Effector memory CD8-positive, alpha-beta T cell (primary cell): ENCODE measurements around the gene MRPL2.
A peak's percentile ranks its signal among the peaks of the same experiment; 100 is the strongest.

Source experiments
- ATAC-seq: fragments of 150-1000 bp; cut with Tn5 transposase; replicated peaks from 2 replicates; pipeline ENCODE4 v1.10.0; 2021; ENCODE audit warnings: mild to moderate bottlenecking, moderate library complexity
- DNase-seq, 3 experiments: peaks; one replicate each; pipeline ENCODE4 v3.0.0; 2021
- H3K27ac Mint-ChIP-seq, 2 donors: one replicate each; pipeline ENCODE4 v1.8.0; 2022; ENCODE audit warnings: mild to moderate bottlenecking in 2 of 2, mixed read lengths in 2 of 2, moderate library complexity in 2 of 2
- H3K27me3 Mint-ChIP-seq, 2 donors: one replicate each; pipeline ENCODE4 v1.8.0; 2022; ENCODE audit warnings: mixed read lengths in 2 of 2
- H3K36me3 Mint-ChIP-seq: one replicate; pipeline ENCODE4 v1.8.0; 2022; ENCODE audit warnings: mild to moderate bottlenecking, moderate library complexity, mixed read lengths; ENCODE audit not compliant: insufficient read depth
- H3K4me1 Mint-ChIP-seq, 2 donors: one replicate each; pipeline ENCODE4 v1.8.0; 2022; ENCODE audit warnings: low read depth in 2 of 2, mixed read lengths in 2 of 2
- H3K4me3 Mint-ChIP-seq, 2 donors: one replicate each; pipeline ENCODE4 v1.8.0; 2022; ENCODE audit warnings: mild to moderate bottlenecking in 2 of 2, mixed read lengths in 2 of 2, moderate library complexity in 2 of 2
- H3K9me3 Mint-ChIP-seq, 2 donors: one replicate each; pipeline ENCODE4 v1.8.0; 2022; ENCODE audit warnings: mixed read lengths in 2 of 2

Gene MRPL2

GRCh38 chr6:43035495-43036194 lies 23.6 kb downstream of the MRPL2 start:
- no peaks in the 10 kb centered on the region for H3K27me3 Mint-ChIP-seq
- H3K27ac Mint-ChIP-seq: peak overlapping the region in 1 of 2 donors; percentile 68
- DNase-seq (no peak), ATAC-seq (no peak)
- H3K9me3 Mint-ChIP-seq: no peaks in the 10 kb centered on the region
- peaks cover 0 to 3% of the 10 kb centered on the region in 2 donors for H3K4me1 Mint-ChIP-seq
- H3K4me3 Mint-ChIP-seq: no peak overlapping the region
- peaks cover 36% of the 10 kb centered on the region for H3K36me3 Mint-ChIP-seq

GRCh38 chr6:43034190-43034525 lies 25.1 kb downstream of the MRPL2 start:
- Mint-ChIP-seq H3K27me3 (no peaks in the 10 kb centered on the region), H3K9me3 (no peaks in the 10 kb centered on the region), H3K27ac (peak overlapping the region; percentile 58 to 89), H3K4me1 (peaks cover 0 to 3% of the 10 kb centered on the region in 2 donors), H3K4me3 (no peak overlapping the region), H3K36me3 (peaks cover 40% of the 10 kb centered on the region)
- DNase-seq: no peak
- ATAC-seq: no peak

GRCh38 chr6:43033496-43034189 lies 25.6 kb downstream of the MRPL2 start:
- no peak for ATAC-seq
- no peak overlapping the region for H3K4me3 Mint-ChIP-seq
- H3K4me1 Mint-ChIP-seq: peaks cover 0 to 3% of the 10 kb centered on the region in 2 donors
- no peak for DNase-seq
- H3K9me3 Mint-ChIP-seq: no peaks in the 10 kb centered on the region
- no peaks in the 10 kb centered on the region for H3K27me3 Mint-ChIP-seq
- H3K36me3 Mint-ChIP-seq: peaks cover 45% of the 10 kb centered on the region
- H3K27ac Mint-ChIP-seq: peak overlapping the region; percentile 58 to 89

- Mint-ChIP-seq H3K4me3 (no peak overlapping the region), H3K27ac (peak overlapping the region; percentile 85 to 89), H3K4me1 (peaks cover 0 to 7% of the 10 kb centered on the region in 2 donors), H3K36me3 (peaks cover 55% of the 10 kb centered on the region), H3K9me3 (no peaks in the 10 kb centered on the region), H3K27me3 (no peaks in the 10 kb centered on the region)
- ATAC-seq (no peak), DNase-seq (no peak)
These were observed 26.9 kb downstream of the MRPL2 start for GRCh38 chr6:43032326-43032725.

- H3K36me3 Mint-ChIP-seq: peaks cover 74% of the 10 kb centered on the region
- no peak for DNase-seq
- peaks cover 6 to 10% of the 10 kb centered on the region in 2 donors for H3K4me1 Mint-ChIP-seq
- H3K4me3 Mint-ChIP-seq: no peak overlapping the region
- ATAC-seq: no peak
- H3K9me3 Mint-ChIP-seq: no peaks in the 10 kb centered on the region
- no peaks in the 10 kb centered on the region for H3K27me3 Mint-ChIP-seq
- no peak overlapping the region for H3K27ac Mint-ChIP-seq
These were observed 30.1 kb downstream of the MRPL2 start for GRCh38 chr6:43029120-43029519.

GRCh38 chr6:43026365-43026764 lies 32.9 kb downstream of the MRPL2 start:
- H3K27ac Mint-ChIP-seq: peak overlapping the region in 1 of 2 donors; percentile 80
- no peaks in the 10 kb centered on the region for H3K27me3 Mint-ChIP-seq
- H3K4me3 Mint-ChIP-seq: no peak overlapping the region
- H3K36me3 Mint-ChIP-seq: peaks cover 75% of the 10 kb centered on the region
- ATAC-seq (no peak), DNase-seq (no peak)
- H3K9me3 Mint-ChIP-seq: no peaks in the 10 kb centered on the region
- H3K4me1 Mint-ChIP-seq: peaks cover 12 to 16% of the 10 kb centered on the region in 2 donors

- DNase-seq: no peak
- H3K9me3 Mint-ChIP-seq: no peaks in the 10 kb centered on the region
- H3K4me3 Mint-ChIP-seq: no peak overlapping the region
- peaks cover 61% of the 10 kb centered on the region for H3K36me3 Mint-ChIP-seq
- ATAC-seq: no peak
- H3K27me3 Mint-ChIP-seq: no peaks in the 10 kb centered on the region
- H3K4me1 Mint-ChIP-seq: peaks cover 16 to 22% of the 10 kb centered on the region in 2 donors
- H3K27ac Mint-ChIP-seq: peak overlapping the region; percentile 53 to 71
These were observed 34.8 kb downstream of the MRPL2 start for GRCh38 chr6:43024436-43024835.

GRCh38 chr6:43021270-43022047 lies 37.8 kb downstream of the MRPL2 start, which contains the start of gene RRP36:
Gene RRP36 (plus strand): TSS chr6:43021623. CDS start chr6:43021655, 32 bp downstream.
- Mint-ChIP-seq H3K4me3 (peak within 1 kb of the TSS; percentile 90 to 97), H3K27ac (peak within 1 kb of the TSS; percentile 83 to 90), H3K27me3 (no peaks in the 10 kb centered on the region), H3K36me3 (peaks cover 48% of the 10 kb centered on the region), H3K4me1 (peaks cover 21 to 31% of the 10 kb centered on the region in 2 donors), H3K9me3 (no peaks in the 10 kb centered on the region)
- peak; percentile 82 for ATAC-seq
- peak; percentile 31 to 40 (median 38) for DNase-seq

- H3K36me3 Mint-ChIP-seq: peaks cover 44% of the 10 kb centered on the region
These were observed 38.4 kb downstream of the MRPL2 start for GRCh38 chr6:43020847-43021246.

GRCh38 chr6:43020052-43020705 lies 39.1 kb downstream of the MRPL2 start:
- H3K36me3 Mint-ChIP-seq: peaks cover 37% of the 10 kb centered on the region
- peak overlapping the region; percentile 83 to 90 for H3K27ac Mint-ChIP-seq
- H3K4me3 Mint-ChIP-seq: peak overlapping the region; percentile 28 to 42
- DNase-seq (no peak), ATAC-seq (no peak)
- peaks cover 27 to 38% of the 10 kb centered on the region in 2 donors for H3K4me1 Mint-ChIP-seq
- H3K27me3 Mint-ChIP-seq: no peaks in the 10 kb centered on the region
- no peaks in the 10 kb centered on the region for H3K9me3 Mint-ChIP-seq

More at GRCh38 chr6:43020847-43021246, 38.4 kb downstream of the MRPL2 start:
- ATAC-seq (no peak), DNase-seq (no peak)
- Mint-ChIP-seq H3K27ac (peak overlapping the region; percentile 83 to 90), H3K4me1 (peaks cover 27 to 37% of the 10 kb centered on the region in 2 donors), H3K4me3 (peak overlapping the region; percentile 90 to 97), H3K27me3 (no peaks in the 10 kb centered on the region), H3K9me3 (no peaks in the 10 kb centered on the region)

GRCh38 chr6:43019152-43019551 lies 40.1 kb downstream of the MRPL2 start:
- DNase-seq: no peak
- Mint-ChIP-seq H3K4me3 (no peak overlapping the region), H3K27ac (no peak overlapping the region), H3K27me3 (no peaks in the 10 kb centered on the region), H3K36me3 (peaks cover 32% of the 10 kb centered on the region), H3K9me3 (no peaks in the 10 kb centered on the region), H3K4me1 (peaks cover 28 to 41% of the 10 kb centered on the region in 2 donors)
- ATAC-seq: no peak

- Mint-ChIP-seq H3K27ac (no peak overlapping the region), H3K36me3 (peaks cover 33% of the 10 kb centered on the region), H3K27me3 (no peaks in the 10 kb centered on the region), H3K4me1 (peaks cover 39 to 61% of the 10 kb centered on the region in 2 donors), H3K9me3 (no peaks in the 10 kb centered on the region), H3K4me3 (no peak overlapping the region)
- DNase-seq: no peak
- ATAC-seq: no peak
These were observed 42.3 kb downstream of the MRPL2 start for GRCh38 chr6:43016943-43017334.
